PFSK-1 (cell line): Measurements from ENCODE around the gene CORO2B.

ENCODE experiments used
- POLR2AphosphoS5 ChIP-seq: IDR thresholded peaks from 2 replicates; pipeline ENCODE4 v1.6.1; 2012; ENCODE audit warnings: low read depth, mild to moderate bottlenecking, control low read depth, low read length, moderate library complexity
- TAF1 ChIP-seq: IDR thresholded peaks from 2 replicates; pipeline ENCODE4 v1.6.1; 2012; ENCODE audit warnings: low read length, control low read depth, borderline replicate concordance; ENCODE audit not compliant: insufficient read depth

DNA sequence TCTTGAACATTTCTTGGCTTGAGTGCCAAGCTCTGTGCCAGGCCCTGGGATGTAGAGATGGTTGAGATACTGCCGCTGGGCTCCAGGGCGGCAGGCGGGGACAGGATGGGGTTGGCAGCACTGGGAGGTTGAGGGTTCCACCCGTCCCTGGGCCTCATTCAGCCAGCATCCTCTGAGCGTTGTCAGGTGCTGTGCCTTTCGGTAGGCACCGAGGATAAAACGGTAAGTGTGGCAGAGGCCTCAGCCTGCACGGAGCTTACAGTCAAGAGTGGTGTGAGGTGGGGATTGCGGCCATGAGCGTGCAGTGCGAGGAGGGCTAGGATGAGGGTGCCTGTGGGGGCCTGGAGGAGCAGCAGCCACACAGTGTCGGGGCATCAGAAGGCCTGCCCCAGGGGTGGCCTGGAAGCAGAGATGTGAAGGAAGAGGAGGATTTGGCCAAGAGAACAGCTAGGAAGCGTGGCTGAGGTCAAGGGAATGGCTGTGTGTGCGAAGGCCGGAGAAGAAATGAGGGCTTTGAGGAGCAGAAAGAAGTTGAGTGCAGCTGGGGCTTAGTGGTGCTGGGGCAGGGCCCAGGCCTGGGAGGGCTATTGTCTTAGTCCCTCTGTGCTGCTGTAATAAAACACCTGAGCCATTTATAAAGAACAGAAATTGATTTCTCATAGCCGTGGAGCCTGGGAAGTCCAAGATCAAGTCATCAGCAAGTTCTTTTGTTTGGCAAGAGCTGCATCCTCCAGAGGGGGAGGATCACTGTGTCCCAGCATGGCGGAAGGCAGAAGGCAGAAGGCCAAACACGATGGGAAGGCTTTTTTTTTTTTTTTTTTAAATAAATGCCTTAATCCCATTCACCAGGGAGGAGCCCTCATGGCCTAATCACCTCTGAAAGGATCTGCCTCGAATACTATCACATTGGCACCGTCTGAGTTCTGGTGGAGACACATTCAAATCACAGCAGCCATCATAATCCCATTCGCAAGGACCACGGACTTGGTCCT is 22.7 kb downstream of the CORO2B start:
- no peak for TF ChIP-seq TAF1
- TF ChIP-seq POLR2AphosphoS5: no peak
